ENCODE results near the gene UBE2J2. TPM values are rescaled to one million over a fixed set of nuclear protein-coding genes. Genes with fewer than 3 reads are reported as not detected.

Gene UBE2J2
- polyA plus RNA-seq, 1 donor from 2014 or later = 79.7 TPM

DNA sequence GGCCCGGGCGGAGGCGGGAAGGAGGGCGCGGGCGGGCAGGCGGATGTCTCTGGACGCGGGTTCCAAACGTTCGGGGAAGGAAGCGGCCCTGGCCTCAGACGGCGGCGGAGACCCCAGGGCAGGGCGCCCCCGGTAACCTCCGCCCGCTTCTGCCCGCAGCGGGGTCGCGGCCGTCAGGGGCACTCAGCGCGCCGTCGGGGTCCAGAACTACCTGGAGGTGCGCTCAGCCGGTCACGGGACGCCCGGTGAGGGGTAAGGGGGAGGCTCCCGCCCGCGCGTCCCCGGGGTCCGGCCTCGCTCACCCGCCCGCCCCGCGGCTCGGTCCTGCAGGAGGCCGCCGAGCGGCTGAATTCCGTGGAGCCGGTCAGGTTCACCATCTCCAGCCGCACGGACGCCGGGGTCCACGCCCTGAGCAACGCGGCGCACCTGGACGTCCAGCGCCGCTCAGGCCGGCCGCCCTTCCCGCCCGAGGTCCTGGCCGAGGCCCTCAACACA lies 35.1 kb upstream of the UBE2J2 start:
- no peaks in the 10 kb centered on the region for H3K9me2 ChIP-seq (ENCODE audit: insufficient read depth, low read length)
- H3K4me2 ChIP-seq (ENCODE audit: low read length) = peak overlapping the region; percentile 30
- no peaks in the 10 kb centered on the region for H3K27me3 ChIP-seq (ENCODE audit: insufficient read depth, low read depth, low read length)
- H3K9ac ChIP-seq (ENCODE audit: low read length) = peak overlapping the region; percentile 79
- peaks cover 2% of the 10 kb centered on the region for H4K20me1 ChIP-seq (ENCODE audit: insufficient read depth)
- H3K9me3 ChIP-seq (ENCODE audit: low read length) = no peaks in the 10 kb centered on the region
- no peaks in the 10 kb centered on the region for H3F3A ChIP-seq (ENCODE audit: insufficient read depth, low read length, poor library complexity, severe bottlenecking)
- TF ChIP-seq POLR2AphosphoS5 (IDR thresholded peaks at IDR 0.05) (no peak), TAF1 (IDR thresholded peaks at IDR 0.05; ENCODE audit: low read depth) (no peak), EP300 (conservative IDR thresholded peaks at IDR 0.05; ENCODE audit: poor library complexity, severe bottlenecking) (no peak), MXI1 (conservative IDR thresholded peaks at IDR 0.05; ENCODE audit: poor library complexity, severe bottlenecking) (peak; percentile 91), CTCF (IDR thresholded peaks at IDR 0.05; ENCODE audit: poor library complexity, severe bottlenecking) (no peak), SMC3 (conservative IDR thresholded peaks at IDR 0.05; ENCODE audit: poor library complexity) (no peak), EZH2 (IDR thresholded peaks at IDR 0.05; ENCODE audit: borderline replicate concordance, insufficient read depth, low read length, poor library complexity, severe bottlenecking) (no peak), RAD21 (conservative IDR thresholded peaks at IDR 0.05) (peak; percentile 14), REST (IDR thresholded peaks at IDR 0.05; ENCODE audit: borderline replicate concordance) (no peak)
- H3K36me3 ChIP-seq (ENCODE audit: insufficient read depth, low read length) = no peaks in the 10 kb centered on the region
- H3K79me2 ChIP-seq (replicated peaks; ENCODE audit: insufficient read depth, low read length) = peaks cover 36% of the 10 kb centered on the region
- no peak overlapping the region for H2AFZ ChIP-seq (ENCODE audit: low read depth, low read length)
- H3K4me3 ChIP-seq (ENCODE audit: low read length) = peak overlapping the region; percentile 92
- H3K27ac ChIP-seq (ENCODE audit: low read length) = peak overlapping the region; percentile 66

DNA sequence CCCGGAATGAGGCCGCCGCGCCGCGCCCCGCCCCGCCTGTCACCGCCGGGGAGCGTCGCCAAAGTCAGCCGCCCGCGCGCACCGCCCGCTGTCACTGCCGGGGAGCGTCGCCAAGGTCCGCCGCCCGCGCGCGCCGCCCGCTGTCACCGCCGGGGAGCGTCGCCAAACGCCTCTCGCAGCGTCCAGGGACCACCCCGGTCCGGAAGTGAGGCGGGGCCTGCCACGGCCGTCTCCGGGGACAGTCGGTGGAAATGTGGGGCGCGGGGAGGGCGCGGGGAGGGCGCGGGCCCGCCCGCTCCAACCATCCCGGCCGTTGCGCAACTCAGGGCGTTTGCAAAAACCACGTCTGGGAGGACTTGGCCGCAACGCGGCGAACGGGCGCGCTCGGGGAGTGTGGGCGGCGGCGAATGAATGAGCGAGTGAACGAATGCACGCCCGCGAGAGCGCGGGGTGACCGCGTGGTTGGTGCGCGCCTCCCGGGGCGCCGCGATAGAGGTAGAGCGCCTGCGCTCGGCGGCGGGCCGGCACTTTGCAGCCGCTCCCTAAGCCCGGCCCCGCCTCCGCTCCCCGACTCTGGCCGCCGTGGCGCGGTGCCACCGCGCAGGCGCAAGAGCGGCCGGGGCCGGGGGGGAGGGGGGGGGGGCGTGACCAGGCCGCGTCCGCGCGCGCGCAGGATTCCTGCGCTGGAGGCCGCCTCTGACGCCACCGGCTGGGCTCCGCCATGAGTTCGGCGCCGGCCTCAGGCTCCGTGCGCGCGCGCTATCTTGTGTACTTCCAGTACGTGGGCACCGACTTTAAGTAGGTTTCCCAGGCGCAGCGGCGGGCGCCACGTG lies 34.5 kb upstream of the UBE2J2 start, which contains the start of the genes ACAP3 and PUSL1:
Gene ACAP3 (minus strand): TSS at position 8 of the 833 bp plus-strand sequence. CDS start 115 bp downstream, outside the sequence.
Gene PUSL1 (plus strand): TSS at position 675 of the 833 bp plus-strand sequence. CDS start 47 bp downstream, at position 722.
- Histone ChIP-seq H4K20me1 (ENCODE audit: insufficient read depth) (peaks cover 2% of the 10 kb centered on the region), H3K4me3 (ENCODE audit: low read length) (peak within 1 kb of the TSS; percentile 99), H3K4me2 (ENCODE audit: low read length) (peak within 1 kb of the TSS; percentile 80), H3F3A (ENCODE audit: insufficient read depth, low read length, poor library complexity, severe bottlenecking) (no peaks in the 10 kb centered on the region), H3K27me3 (ENCODE audit: insufficient read depth, low read depth, low read length) (no peaks in the 10 kb centered on the region), H3K9me3 (ENCODE audit: low read length) (no peaks in the 10 kb centered on the region), H3K9me2 (ENCODE audit: insufficient read depth, low read length) (no peaks in the 10 kb centered on the region), H3K36me3 (ENCODE audit: insufficient read depth, low read length) (no peaks in the 10 kb centered on the region), H3K79me2 (replicated peaks; ENCODE audit: insufficient read depth, low read length) (peaks cover 36% of the 10 kb centered on the region), H3K9ac (ENCODE audit: low read length) (peak within 1 kb of the TSS; percentile 95), H2AFZ (ENCODE audit: low read depth, low read length) (no peak within 1 kb of the TSS), H3K27ac (ENCODE audit: low read length) (peak within 1 kb of the TSS; percentile 95)
- TF ChIP-seq SMC3 (conservative IDR thresholded peaks at IDR 0.05; ENCODE audit: poor library complexity) (peak; percentile 49), EZH2 (IDR thresholded peaks at IDR 0.05; ENCODE audit: borderline replicate concordance, insufficient read depth, low read length, poor library complexity, severe bottlenecking) (no peak), POLR2AphosphoS5 (IDR thresholded peaks at IDR 0.05) (peak; percentile 55), CTCF (IDR thresholded peaks at IDR 0.05; ENCODE audit: poor library complexity, severe bottlenecking) (peak; percentile 45), EP300 (conservative IDR thresholded peaks at IDR 0.05; ENCODE audit: poor library complexity, severe bottlenecking) (peak; percentile 59), REST (IDR thresholded peaks at IDR 0.05; ENCODE audit: borderline replicate concordance) (peak; percentile 14), RAD21 (conservative IDR thresholded peaks at IDR 0.05) (no peak), MXI1 (conservative IDR thresholded peaks at IDR 0.05; ENCODE audit: poor library complexity, severe bottlenecking) (peak; percentile 81)

All from neural cell (in vitro differentiated cells).